ENCODE results near the gene FBXO44.

DNA sequence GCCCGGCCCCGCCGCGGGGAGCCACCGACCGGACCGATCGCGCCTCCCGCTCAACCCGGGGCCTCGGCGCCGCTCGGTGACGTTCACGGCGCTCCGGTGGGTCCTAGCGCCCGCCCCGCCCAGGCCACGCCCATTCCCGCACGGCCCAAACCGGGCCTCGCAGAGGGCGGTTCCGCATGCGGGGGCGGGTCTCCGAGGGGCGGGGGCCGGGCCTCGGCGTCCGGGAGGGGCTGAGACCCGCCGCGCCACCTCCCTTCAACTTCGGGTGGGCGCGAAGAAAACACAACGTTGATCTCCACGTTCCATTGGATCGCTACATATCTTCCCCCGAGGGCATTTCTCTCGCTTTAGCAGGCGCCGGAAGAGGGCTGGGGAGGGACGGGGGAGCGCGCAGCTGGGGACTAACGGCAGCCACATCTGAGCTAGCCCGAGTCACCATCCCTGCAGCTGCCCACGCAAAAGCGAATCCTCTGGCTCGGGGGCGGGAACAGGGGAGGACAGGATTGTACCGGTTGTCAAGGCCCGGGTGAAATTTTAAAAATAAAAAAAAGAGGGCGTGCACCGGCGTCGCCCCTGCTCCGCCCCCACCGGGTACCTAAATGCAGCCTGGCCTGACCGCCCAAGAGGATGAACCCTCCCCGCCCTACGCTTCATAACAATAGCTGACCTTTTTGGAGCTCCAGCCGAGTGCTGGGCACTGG is 26.5 kb downstream of the FBXO44 start, which contains the start of gene MAD2L2:
- TF ChIP-seq RAD21 (IDR thresholded peaks at IDR 0.05; ENCODE audit: low read depth) (no peak), YY1 (IDR thresholded peaks at IDR 0.05; ENCODE audit: low read depth) (no peak), TEAD4 (IDR thresholded peaks at IDR 0.05) (no peak), NFIC (IDR thresholded peaks at IDR 0.05) (no peak), EP300 (IDR thresholded peaks at IDR 0.05; ENCODE audit: borderline replicate concordance) (no peak), TAF1 (IDR thresholded peaks at IDR 0.05; ENCODE audit: low read depth) (no peak; the same call in 1 of the 2 replicates), TCF12 (IDR thresholded peaks at IDR 0.05; ENCODE audit: low read depth) (no peak), EGR1 (IDR thresholded peaks at IDR 0.05) (peak; percentile 73)
- TF ChIP-seq, protein P1, sequence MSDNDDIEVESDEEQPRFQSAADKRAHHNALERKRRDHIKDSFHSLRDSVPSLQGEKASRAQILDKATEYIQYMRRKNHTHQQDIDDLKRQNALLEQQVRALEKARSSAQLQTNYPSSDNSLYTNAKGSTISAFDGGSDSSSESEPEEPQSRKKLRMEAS (IDR thresholded peaks at IDR 0.05) = peak; percentile 30; the same call in 1 of the 2 replicates
- TF ChIP-seq, protein P2, sequence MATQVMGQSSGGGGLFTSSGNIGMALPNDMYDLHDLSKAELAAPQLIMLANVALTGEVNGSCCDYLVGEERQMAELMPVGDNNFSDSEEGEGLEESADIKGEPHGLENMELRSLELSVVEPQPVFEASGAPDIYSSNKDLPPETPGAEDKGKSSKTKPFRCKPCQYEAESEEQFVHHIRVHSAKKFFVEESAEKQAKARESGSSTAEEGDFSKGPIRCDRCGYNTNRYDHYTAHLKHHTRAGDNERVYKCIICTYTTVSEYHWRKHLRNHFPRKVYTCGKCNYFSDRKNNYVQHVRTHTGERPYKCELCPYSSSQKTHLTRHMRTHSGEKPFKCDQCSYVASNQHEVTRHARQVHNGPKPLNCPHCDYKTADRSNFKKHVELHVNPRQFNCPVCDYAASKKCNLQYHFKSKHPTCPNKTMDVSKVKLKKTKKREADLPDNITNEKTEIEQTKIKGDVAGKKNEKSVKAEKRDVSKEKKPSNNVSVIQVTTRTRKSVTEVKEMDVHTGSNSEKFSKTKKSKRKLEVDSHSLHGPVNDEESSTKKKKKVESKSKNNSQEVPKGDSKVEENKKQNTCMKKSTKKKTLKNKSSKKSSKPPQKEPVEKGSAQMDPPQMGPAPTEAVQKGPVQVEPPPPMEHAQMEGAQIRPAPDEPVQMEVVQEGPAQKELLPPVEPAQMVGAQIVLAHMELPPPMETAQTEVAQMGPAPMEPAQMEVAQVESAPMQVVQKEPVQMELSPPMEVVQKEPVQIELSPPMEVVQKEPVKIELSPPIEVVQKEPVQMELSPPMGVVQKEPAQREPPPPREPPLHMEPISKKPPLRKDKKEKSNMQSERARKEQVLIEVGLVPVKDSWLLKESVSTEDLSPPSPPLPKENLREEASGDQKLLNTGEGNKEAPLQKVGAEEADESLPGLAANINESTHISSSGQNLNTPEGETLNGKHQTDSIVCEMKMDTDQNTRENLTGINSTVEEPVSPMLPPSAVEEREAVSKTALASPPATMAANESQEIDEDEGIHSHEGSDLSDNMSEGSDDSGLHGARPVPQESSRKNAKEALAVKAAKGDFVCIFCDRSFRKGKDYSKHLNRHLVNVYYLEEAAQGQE (IDR thresholded peaks at IDR 0.05; ENCODE audit: low read depth) = no peak
